Measurements from ENCODE around the gene TSPAN9.
A peak's percentile ranks its signal among the peaks of the same experiment; 100 is the strongest.

DNA sequence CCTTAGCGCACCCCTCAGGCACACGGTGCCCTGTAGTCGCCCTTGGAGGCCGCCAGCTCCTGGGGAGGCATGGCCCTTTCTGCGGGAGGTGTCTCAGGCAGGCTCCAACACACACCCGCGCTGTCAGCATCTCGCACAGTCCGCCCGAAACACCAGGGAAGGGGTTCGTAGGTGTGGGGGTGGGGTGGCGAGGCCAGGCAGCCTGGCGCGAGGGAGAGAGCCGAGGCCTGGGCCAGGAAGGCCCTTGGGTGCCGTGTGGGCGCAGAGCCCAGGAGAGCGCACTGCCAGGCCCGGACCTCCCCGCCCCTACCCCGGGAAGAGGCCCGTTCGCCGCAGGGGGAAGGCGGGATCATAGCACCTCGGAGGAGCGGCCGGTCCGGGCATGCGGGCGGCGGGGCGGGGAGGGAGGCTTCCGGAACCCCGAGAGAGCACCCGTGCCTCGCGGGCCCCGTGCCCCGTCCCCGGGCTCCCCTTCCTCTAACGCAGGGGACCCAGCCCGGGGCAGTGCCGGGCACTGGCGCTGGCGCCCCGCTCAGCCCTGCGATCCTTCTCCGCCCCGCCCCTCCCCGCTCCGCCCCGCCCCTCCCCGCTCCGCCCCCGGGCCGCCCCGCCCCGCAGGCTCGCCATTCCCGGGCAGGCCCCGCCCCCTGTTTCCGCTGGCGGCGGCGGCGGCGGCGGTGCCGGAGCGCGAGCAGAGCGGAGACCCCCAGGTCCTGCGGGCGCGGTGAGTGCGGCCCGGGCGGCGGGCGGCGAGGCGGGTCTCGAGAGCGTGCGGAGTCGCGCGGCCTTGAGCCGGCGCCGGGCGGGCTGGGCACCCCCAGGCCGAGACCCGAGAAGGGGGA, at the start of gene TSPAN9:
- TF ChIP-seq REST (IDR thresholded peaks at IDR 0.05; ENCODE audit: low read depth), result no peak
- TF ChIP-seq YY1 (IDR thresholded peaks at IDR 0.05; ENCODE audit: extremely low read depth, insufficient replicate concordance, low read depth, low read length), result no peak
- no peak for TF ChIP-seq CTCF (IDR thresholded peaks at IDR 0.05 in 2 of 3, conservative IDR thresholded peaks at IDR 0.05 in 1 of 3; ENCODE audit: borderline replicate concordance in 1 of 3, insufficient read depth in 1 of 3, low read depth in 2 of 3, low read length in 2 of 3)
- TF ChIP-seq, protein P1, sequence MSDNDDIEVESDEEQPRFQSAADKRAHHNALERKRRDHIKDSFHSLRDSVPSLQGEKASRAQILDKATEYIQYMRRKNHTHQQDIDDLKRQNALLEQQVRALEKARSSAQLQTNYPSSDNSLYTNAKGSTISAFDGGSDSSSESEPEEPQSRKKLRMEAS (IDR thresholded peaks at IDR 0.05), result no peak
- no peak for TF ChIP-seq EZH2phosphoT487 (IDR thresholded peaks at IDR 0.05; ENCODE audit: borderline replicate concordance)
- peak; percentile 91 for TF ChIP-seq ZFX (IDR thresholded peaks at IDR 0.05)
- no peak for TF ChIP-seq SP1 (IDR thresholded peaks at IDR 0.05; ENCODE audit: low read depth)
- TF ChIP-seq RAD21 (IDR thresholded peaks at IDR 0.05; ENCODE audit: low read depth), result no peak
- no peak for TF ChIP-seq EZH2 (IDR thresholded peaks at IDR 0.05)
- no peak for TF ChIP-seq POLR2A (IDR thresholded peaks at IDR 0.05; ENCODE audit: borderline replicate concordance, extremely low read depth, insufficient read depth, insufficient read length)
- TF ChIP-seq, protein P2, sequence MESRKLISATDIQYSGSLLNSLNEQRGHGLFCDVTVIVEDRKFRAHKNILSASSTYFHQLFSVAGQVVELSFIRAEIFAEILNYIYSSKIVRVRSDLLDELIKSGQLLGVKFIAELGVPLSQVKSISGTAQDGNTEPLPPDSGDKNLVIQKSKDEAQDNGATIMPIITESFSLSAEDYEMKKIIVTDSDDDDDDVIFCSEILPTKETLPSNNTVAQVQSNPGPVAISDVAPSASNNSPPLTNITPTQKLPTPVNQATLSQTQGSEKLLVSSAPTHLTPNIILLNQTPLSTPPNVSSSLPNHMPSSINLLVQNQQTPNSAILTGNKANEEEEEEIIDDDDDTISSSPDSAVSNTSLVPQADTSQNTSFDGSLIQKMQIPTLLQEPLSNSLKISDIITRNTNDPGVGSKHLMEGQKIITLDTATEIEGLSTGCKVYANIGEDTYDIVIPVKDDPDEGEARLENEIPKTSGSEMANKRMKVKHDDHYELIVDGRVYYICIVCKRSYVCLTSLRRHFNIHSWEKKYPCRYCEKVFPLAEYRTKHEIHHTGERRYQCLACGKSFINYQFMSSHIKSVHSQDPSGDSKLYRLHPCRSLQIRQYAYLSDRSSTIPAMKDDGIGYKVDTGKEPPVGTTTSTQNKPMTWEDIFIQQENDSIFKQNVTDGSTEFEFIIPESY (IDR thresholded peaks at IDR 0.05; ENCODE audit: extremely low read depth, insufficient replicate concordance, low read length), result no peak
- TF ChIP-seq TCF7L2 (IDR thresholded peaks at IDR 0.05; ENCODE audit: borderline replicate concordance, extremely low read depth, insufficient read depth, insufficient read length), result no peak

Measured in HCT116 (cell line).